Glutamatergic neuron (in vitro differentiated cells): Measurements from ENCODE around the gene EPHB6. TPM values are rescaled to one million over a fixed set of nuclear protein-coding genes. Genes with fewer than 3 reads are reported as not detected.

Experiments
- DNase-seq: peaks from one replicate; pipeline ENCODE4 v3.0.0; 2022
- H3K27ac Mint-ChIP-seq: one replicate; pipeline ENCODE4 v1.8.0; 2020; ENCODE audit warnings: mild to moderate bottlenecking, mixed read lengths, inconsistent platforms; ENCODE audit not compliant: unreplicated experiment
- H3K27me3 Mint-ChIP-seq: one replicate; pipeline ENCODE4 v1.8.0; 2020; ENCODE audit warnings: mild to moderate bottlenecking, moderate library complexity, mixed read lengths, inconsistent platforms; ENCODE audit not compliant: unreplicated experiment
- H3K36me3 Mint-ChIP-seq: one replicate; pipeline ENCODE4 v1.8.0; 2020; ENCODE audit warnings: mild to moderate bottlenecking, mixed read lengths, inconsistent platforms; ENCODE audit not compliant: unreplicated experiment
- H3K4me1 Mint-ChIP-seq: one replicate; pipeline ENCODE4 v1.8.0; 2020; ENCODE audit warnings: mild to moderate bottlenecking, low read depth, mixed read lengths, inconsistent platforms; ENCODE audit not compliant: unreplicated experiment
- H3K4me3 Mint-ChIP-seq: one replicate; pipeline ENCODE4 v1.8.0; 2020; ENCODE audit warnings: mild to moderate bottlenecking, mixed read lengths, inconsistent platforms; ENCODE audit not compliant: unreplicated experiment
- H3K9me3 Mint-ChIP-seq: one replicate; pipeline ENCODE4 v1.8.0; 2020; ENCODE audit warnings: mild to moderate bottlenecking, moderate library complexity, mixed read lengths, inconsistent platforms; ENCODE audit not compliant: unreplicated experiment
- total RNA-seq: library from RNA; stranded (reverse); fragmentation: NEBNext Ultra II Directional; extraction: Animal tissue kit (Norgen Biotek cat#: 25700); gene quantifications from one replicate; pipeline ENCODE4 v1.2.1, GENCODE V29; 2021; ENCODE audit not compliant: unreplicated experiment
- TF ChIP-seq, protein P1 (sequence below): fragments of 200-600 bp; sonication (generic); IDR thresholded peaks from one replicate; pipeline ENCODE4 v1.5.0; 2021; ENCODE audit not compliant: partially characterized antibody, unreplicated experiment

The EPHB6 gene
- total RNA-seq, 1 donor from 2014 or later: 21.4 TPM

DNA sequence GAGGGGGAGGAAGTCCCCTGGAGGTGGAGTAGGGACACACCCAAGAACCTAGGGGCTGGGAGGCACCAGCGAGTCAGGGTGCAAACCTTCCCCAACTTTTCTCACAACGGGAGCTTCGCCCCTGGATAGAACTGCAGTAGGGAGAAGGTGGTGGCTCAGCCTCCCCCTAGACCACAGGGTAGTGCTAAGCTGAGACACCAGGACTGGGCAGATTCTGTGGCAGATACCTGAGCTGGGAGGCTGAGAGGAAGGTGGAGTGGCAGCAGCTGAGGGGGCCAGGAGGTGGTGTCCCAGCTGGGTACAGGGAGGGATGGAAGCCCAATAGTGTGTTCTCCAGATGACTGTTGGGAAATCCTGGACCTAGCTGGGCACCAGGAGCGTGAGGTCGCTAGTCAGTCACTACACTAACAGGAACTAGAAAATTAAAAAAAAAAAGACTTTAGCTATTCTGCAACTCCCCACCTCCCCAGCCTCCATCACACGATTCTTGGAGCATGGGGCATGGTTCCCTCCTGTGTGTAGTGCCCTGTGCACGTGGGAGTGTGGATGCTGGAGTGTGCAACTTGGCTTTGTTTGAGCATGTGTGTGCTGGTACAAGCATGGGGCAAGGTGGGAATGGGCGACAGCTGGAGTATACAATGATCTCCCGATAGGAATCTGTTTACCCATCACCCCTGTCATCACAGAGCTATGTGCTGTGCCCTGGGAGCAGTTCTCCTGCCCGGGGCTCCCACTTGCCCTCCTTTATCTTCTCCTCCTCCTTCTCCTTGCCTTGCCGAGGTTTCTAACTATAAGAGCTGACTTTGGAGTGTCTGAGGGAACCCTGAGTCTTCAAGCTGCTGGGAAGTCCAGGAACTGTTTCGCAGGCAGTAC lies 39.5 kb downstream of the EPHB6 start:
- no peaks in the 10 kb centered on the region for H3K4me1 Mint-ChIP-seq
- no peak overlapping the region for H3K4me3 Mint-ChIP-seq
- TF ChIP-seq, protein P1, sequence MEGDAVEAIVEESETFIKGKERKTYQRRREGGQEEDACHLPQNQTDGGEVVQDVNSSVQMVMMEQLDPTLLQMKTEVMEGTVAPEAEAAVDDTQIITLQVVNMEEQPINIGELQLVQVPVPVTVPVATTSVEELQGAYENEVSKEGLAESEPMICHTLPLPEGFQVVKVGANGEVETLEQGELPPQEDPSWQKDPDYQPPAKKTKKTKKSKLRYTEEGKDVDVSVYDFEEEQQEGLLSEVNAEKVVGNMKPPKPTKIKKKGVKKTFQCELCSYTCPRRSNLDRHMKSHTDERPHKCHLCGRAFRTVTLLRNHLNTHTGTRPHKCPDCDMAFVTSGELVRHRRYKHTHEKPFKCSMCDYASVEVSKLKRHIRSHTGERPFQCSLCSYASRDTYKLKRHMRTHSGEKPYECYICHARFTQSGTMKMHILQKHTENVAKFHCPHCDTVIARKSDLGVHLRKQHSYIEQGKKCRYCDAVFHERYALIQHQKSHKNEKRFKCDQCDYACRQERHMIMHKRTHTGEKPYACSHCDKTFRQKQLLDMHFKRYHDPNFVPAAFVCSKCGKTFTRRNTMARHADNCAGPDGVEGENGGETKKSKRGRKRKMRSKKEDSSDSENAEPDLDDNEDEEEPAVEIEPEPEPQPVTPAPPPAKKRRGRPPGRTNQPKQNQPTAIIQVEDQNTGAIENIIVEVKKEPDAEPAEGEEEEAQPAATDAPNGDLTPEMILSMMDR: no peak
- no peaks in the 10 kb centered on the region for H3K9me3 Mint-ChIP-seq
- no peaks in the 10 kb centered on the region for H3K36me3 Mint-ChIP-seq
- DNase-seq: no peak
- H3K27ac Mint-ChIP-seq: no peak overlapping the region
- peaks cover 9% of the 10 kb centered on the region for H3K27me3 Mint-ChIP-seq

DNA sequence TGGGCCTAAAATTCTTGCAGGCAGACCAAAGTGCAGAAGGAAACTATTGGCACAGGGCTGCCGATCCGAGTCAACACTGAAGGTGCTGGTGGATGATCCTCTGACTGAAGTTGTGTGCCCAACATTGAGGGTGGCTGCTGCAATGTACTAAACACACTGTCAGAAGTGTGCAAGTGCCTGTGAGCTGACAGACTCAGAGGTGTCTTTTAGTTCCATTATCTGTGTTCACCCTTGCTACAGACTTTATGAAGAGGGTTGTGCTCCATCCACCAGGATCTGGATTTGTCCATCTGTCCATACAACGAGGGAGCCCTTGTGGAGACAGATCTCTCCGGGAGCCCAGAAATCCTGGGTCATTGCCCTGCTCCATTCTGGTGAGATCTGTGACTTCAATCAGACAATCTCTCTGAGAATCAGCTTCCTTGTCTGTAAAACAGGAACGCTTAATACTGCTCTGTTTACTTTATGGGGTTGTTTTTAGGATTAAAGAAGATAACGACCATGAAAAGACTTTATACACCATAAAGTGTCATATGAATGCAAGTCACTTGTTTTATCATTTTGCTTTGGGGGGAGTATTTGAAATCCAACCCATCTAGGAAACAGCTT lies 40.2 kb downstream of the EPHB6 start:
- peaks cover 9% of the 10 kb centered on the region for H3K27me3 Mint-ChIP-seq
- no peak overlapping the region for H3K4me3 Mint-ChIP-seq
- H3K36me3 Mint-ChIP-seq: no peaks in the 10 kb centered on the region
- no peak for DNase-seq
- TF ChIP-seq, protein P1: no peak
- no peaks in the 10 kb centered on the region for H3K9me3 Mint-ChIP-seq
- no peak overlapping the region for H3K27ac Mint-ChIP-seq
- no peaks in the 10 kb centered on the region for H3K4me1 Mint-ChIP-seq

DNA sequence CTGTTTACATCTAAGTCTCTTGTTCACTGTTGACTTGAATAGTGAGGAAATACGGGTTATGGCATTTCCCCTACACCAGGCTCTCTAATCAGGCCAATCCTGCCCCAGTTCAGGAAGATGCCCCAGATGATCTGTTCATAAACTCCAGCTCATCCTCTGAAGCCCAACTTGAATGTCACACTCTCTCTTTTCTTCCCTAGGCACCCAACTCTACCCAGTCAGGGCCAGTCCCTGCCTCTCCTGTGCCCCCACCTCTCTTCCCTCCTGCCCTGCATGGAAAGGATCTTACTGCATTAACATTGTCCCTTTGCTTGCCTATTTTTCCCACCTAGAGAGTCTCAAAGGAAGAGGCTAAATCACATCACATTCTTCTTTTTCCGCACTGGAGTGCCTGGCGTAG lies 41.3 kb downstream of the EPHB6 start:
- Mint-ChIP-seq H3K36me3 (no peaks in the 10 kb centered on the region), H3K4me1 (no peaks in the 10 kb centered on the region), H3K27ac (no peak overlapping the region), H3K4me3 (no peak overlapping the region), H3K27me3 (peaks cover 7% of the 10 kb centered on the region), H3K9me3 (no peaks in the 10 kb centered on the region)
- TF ChIP-seq, protein P1: no peak
- DNase-seq: no peak

DNA sequence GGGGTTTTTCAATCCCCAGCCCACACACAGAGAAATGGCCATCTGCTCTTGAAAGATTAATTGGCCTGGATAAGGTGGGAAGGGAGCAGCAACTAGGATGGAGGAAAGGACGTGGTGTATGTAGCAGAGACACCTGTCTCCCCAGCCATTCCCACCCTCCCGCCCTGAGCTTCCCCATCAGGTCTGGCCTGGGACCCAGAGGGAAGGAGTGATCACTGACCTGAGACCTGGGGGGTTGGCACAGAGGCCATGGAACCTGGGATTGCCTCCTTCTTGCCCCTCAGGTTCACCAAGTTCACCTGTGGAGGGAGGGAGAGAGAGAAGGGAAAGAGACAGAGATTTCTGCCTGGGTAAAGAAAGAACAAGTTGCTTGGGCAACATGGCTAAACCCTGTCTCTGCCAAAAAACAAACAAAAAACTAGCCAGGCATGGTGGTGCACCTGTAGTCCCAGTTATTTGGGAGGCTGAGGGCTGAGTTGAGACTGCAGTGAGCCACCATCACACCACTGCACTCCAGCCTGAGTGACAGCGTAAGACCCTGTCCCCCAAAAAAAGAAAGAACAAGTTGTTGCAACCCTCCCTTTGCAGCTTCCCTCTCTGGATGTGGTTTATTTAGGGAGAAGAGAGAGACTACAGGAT lies 42.0 kb downstream of the EPHB6 start:
- Mint-ChIP-seq H3K9me3 (no peaks in the 10 kb centered on the region), H3K27me3 (peaks cover 4% of the 10 kb centered on the region), H3K27ac (no peak overlapping the region), H3K4me3 (no peak overlapping the region), H3K4me1 (no peaks in the 10 kb centered on the region), H3K36me3 (no peaks in the 10 kb centered on the region)
- no peak for DNase-seq
- TF ChIP-seq, protein P1: no peak
